ENCODE measurements around the gene CCSAP.

The CCSAP gene

DNA sequence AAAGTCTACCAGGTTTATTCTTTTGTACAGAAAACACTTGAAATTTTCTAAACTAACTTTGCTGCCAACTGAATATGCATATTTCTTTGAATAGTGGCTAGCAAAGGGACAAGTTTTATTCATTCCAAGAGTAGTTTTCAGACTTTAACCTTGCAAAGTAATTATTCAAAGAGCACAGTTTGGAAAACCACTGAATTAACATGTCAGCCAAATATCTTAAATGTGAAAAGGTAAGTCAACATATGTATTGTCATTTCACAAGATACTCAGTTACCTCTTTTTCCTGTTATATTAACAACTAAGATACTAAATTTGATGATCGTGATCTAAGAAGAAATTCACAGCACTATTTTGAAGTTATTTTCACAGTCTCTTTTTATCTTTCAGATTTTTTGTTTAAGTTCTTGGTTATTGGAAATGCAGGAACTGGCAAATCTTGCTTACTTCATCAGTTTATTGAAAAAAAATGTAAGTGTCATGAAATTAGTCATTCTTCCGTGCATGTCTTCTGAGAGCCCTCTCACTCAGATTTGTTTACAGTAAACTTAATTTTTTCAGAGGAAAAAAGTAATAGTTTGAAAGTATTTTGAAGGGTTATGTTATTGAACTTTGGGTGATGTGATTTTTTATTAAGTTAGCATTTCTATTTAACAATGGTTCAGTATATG, 56.6 kb downstream of the CCSAP start:
- DNase-seq (ENCODE audit: low spot score) = peak; percentile 52

- no peak for DNase-seq (ENCODE audit: low spot score)
Observed at GRCh38 chr1:229285440-229285839, 57.4 kb downstream of the CCSAP start.

- no peak for DNase-seq (ENCODE audit: low spot score)
Observed at GRCh38 chr1:229284887-229285286, 58.0 kb downstream of the CCSAP start.

- no peak for DNase-seq (ENCODE audit: low spot score)
Observed at GRCh38 chr1:229283183-229283611, 59.6 kb downstream of the CCSAP start.

DNA sequence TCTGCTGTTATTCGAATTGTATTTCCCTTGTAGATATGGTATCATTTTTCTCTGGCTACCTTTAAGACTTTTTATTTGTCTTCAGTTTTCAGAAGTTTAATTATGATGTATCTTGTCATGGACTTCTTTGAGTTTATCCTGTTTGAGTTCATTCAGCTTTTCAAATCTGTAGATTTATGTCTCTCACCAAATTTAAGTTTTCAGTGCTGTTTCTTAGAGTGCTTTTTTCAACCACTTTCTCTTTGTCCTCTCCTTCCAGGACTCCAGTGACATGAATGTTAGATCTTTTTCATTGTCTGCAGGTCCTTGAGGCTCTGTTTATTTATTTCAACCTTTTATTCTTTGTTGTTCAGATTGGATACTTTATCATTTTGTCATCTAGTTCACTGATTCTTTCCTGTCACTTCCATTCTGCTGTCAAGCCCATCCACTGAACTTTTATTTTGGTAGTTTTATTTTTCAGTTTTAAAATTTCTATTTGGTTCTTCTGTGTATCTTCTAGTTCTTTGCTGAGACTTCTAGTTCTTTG, 60.5 kb downstream of the CCSAP start:
- DNase-seq (ENCODE audit: low spot score) = no peak

DNA sequence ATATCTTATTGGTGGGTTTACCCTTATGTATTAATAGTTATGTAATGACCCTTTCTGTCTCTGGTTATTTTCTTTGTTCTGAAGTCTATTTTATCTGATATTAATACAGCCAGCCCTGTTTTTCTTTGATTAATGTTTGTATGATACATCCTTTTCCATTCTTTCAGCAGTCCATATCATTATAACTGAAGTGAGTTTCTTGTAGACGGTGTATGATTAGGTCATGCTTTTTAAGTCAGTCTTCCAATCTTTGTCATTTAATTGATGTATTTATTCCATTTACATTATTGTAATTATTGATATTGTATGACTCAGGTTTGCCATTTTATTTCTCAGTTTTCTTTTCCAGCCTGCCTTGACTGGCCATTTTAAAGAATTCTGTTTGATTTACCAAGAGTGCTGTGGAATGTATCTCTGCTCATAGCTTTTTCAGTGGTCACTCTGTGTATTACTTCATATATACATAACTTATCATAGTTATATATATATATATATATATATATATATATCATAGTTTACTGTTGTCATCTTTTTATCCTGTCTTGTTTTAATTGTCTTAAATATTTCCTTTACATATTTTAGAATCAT, 61.4 kb downstream of the CCSAP start:
- DNase-seq (ENCODE audit: low spot score) = no peak

DNA sequence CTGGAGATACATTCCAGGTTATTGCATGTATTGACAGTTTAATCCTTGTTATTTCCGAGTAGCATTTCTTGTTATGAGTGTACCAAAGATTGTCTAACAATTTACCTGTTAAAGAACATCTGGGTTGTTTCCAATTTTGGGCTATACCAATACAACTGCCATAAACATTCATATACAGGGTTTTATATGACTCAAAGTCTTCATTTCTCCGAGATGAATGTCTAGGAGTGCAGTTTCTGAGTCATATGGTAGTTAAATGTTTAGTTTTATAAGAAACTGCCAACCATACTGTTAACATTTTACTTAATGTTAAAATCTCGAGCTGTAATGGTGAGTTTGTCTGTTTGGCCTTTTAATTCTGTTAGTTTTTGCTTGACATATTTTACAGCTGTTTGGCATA, 61.9 kb downstream of the CCSAP start:
- peak; percentile 77 for DNase-seq (ENCODE audit: low spot score)

DNA sequence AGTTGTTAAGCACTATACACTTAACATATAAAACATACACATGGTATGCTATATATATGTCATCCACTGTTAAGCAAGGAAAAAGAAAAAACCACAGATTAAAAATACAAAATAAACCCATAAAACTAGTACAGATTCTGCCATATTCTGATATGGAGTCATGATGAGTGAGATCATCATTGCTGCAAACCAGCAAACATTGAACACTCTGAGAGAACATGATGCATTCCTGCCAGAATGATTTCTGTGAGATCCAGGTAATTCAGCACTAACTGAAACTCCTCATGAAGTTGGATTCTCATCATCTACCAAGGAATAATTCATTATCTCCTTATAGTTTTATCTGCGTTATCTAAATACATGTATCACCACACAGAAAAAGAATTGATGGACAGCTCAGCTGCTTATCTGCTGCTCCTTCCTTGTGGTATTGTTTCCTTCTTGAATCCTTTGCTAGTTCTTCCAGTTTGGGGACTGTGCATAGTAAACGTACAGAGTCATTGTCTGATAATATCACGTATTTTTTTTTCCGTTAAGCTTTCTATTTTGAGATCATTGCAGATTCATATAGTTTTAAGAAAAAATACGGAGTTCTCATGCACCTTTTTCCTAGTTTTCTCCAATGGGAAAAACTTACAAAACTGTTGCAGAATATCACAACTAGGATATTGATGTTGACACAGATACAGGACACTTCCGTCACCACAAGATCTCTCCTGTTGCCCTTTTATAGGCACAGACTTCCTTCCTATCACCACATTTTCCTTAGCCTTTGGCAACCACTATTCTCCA, 62.6 kb downstream of the CCSAP start:
- no peak for DNase-seq (ENCODE audit: low spot score)

DNA sequence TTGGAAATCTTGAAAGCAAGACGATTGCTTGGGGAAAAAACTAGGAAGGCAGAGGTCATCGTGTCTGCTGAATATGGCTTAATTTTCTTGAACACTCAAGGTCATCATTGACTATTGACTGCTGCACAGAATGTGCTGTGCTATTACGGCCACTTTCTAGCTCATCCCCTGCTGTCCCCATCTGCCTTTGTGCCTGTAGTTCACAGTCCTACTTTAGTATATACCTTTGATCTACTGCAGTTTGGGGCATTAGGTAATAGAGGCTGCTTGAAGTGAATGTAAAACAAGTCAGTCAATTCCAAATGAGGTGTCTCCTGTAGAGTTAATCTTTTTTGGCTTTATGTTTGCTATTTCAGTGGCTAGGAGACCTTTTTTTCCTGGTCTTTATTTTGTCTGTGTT, 63.6 kb downstream of the CCSAP start:
- DNase-seq (ENCODE audit: low spot score) = no peak

GRCh38 chr1:229278120-229278741, 64.6 kb downstream of the CCSAP start:
- DNase-seq (ENCODE audit: low spot score) = no peak

- no peak for DNase-seq (ENCODE audit: low spot score)
Observed at GRCh38 chr1:229275005-229275404, 67.8 kb downstream of the CCSAP start.

GRCh38 chr1:229273507-229274232, 69.2 kb downstream of the CCSAP start:
- no peak for DNase-seq (ENCODE audit: low spot score)

DNA sequence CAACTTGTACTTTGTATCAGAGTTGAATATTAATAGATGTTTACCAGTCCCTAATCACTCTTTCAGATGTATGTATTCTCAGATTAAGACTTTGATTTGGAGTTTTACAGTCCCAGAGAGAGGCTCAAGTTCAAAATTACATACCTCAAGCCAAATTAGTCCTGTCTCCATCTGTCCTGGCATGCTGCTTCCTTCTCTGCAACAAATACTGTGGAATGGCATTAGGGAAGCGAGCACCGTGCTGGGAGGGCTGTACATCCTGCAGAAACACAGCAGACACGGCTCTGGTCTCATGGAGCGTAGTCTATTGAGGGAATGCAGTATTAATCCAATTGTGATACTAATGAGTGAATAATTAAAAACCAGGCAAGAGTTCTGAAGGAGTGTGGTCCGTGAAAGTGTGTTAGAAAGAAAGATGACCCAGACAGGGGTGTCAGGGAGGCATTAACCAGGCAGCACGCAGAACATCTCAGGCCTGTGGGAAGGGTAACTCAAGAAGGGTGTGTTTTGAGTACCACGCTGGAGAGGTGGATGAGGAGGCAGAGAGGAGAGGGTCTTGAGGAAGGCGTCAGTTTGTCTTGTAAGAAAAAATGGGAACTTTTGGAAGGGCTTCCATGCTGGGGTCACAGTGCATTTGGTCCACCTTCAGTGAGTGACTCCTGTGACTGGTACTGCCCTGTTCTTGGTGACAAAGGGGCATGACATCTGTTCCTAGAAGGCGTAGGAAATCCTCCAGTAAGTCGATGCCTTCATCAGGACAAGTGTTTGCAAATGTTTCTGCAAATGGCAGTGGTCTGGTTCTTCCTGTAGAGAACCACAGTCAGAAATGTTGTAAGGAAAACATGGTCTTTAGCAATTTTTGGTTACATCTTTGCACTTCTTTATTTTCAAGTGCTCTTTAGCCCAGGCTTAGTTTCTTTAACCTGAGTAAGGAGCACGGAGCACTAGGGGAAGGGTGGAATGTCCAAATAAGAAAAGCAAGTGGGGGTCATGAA, 70.4 kb downstream of the CCSAP start:
- no peak for DNase-seq (ENCODE audit: low spot score)

GRCh38 chr1:229271448-229272159, 71.2 kb downstream of the CCSAP start:
- DNase-seq (ENCODE audit: low spot score) = peak; percentile 22

All from activated CD4-positive, alpha-beta T cell treated with anti-CD3 and anti-CD28 coated beads, Interleukin-2, Interleukin-4, amounts not matched to agents 100 ng/mL and 50 ng/mL, durations not matched to agents 16 hours and 8 hours (primary cell).